C1 segment of cervical spinal cord (tissue), 14 donors: ENCODE data around the gene HID1.
"Not testable (repeated sequence)": the region's sequence is repeated elsewhere in the genome, so short reads cannot be mapped to it uniquely, and the experiment has no call there.

Experiments
- DNase-seq, 14 donors: peaks; one replicate each; lab custom pipeline; 2025; lab: John Stamatoyannopoulos, UW

The HID1 gene, protein sequence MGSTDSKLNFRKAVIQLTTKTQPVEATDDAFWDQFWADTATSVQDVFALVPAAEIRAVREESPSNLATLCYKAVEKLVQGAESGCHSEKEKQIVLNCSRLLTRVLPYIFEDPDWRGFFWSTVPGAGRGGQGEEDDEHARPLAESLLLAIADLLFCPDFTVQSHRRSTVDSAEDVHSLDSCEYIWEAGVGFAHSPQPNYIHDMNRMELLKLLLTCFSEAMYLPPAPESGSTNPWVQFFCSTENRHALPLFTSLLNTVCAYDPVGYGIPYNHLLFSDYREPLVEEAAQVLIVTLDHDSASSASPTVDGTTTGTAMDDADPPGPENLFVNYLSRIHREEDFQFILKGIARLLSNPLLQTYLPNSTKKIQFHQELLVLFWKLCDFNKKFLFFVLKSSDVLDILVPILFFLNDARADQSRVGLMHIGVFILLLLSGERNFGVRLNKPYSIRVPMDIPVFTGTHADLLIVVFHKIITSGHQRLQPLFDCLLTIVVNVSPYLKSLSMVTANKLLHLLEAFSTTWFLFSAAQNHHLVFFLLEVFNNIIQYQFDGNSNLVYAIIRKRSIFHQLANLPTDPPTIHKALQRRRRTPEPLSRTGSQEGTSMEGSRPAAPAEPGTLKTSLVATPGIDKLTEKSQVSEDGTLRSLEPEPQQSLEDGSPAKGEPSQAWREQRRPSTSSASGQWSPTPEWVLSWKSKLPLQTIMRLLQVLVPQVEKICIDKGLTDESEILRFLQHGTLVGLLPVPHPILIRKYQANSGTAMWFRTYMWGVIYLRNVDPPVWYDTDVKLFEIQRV

DNA sequence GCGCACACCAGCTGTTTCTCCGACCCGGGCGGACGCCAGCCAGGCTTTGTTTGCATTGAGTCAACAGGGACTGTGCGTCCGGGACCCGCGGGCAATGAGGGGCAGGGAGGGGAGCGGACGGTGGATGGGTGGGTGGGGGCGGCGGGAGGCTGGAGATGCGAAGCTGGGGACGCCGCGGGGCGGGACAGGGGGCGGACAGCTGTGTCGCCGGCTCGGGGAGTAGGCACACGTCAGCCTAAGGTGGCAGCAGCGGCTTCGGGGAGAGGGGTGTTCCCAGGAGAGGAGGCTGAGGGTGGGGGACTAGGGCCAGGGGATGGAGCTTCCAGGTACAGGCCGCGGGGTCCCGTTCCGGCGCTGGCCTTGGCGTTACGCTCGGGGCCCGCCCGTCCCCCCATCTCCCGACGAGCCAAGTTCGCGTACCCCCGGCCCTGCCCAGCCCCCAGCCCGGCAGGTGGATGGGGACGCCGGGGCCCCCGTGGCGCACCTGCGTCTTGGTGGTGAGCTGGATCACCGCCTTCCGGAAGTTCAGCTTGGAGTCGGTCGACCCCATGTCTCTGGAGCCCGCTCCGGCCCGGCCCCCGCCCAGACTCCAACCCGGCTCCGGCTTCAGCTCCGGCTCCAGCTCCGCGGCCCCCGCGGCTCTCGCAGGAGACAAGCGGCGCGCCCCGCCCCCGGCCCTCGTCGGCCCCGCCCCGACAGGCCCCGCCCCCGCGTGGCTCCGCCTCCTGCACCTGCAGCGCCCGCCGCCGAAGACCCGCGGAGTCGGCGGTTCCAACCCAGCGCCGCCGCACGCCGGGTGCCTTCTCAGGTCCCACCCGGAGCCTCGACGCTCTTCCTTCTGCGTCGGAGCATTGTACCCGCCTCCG, at the start of gene HID1:
HID1 (minus strand) TSS at position 653 of the 866 bp plus-strand sequence; CDS start at position 550, 103 bp downstream.
- DNase-seq: peak in 12 of 14 donors; percentile 26 to 77 (median 56)

DNA sequence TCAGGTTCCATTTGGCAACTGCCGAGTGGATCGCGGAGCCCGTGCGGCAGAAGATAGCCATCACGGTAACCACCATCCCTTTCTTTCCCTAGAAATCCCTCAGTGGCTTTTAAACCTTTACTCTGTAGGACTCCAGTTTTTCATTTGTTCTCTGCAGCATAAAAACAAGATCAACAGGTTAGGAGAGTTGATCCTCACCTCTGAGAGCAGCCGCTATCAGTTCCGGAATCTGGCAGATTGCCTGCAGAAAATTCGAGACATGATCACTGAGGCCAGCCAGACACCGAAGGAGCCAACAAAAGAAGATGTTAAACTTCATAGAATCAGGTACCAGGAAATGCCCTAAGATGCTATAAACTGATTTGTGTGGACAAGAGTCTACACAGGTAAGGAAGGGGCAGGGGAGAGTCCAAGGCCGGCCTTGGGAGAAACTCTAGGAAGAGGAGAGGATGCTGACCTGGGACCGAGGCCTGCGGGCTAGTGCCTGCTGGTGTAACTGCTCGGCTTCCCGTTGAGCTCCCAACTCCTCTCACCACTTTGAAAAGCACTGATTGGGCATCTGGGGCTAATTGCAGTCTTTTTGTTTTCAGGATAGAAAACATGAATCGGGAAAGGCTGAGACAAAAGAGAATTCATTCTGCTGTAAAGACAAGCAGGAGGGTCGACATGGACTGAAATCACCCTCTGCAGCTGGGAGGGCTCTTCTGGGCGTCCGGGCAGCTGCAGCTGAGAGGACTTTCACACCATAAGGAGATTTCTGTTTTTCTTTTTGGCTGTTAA, 48.0 kb upstream of the HID1 start:
- DNase-seq: peak in 6 of 14 donors; percentile 19 to 56 (median 40)

DNA sequence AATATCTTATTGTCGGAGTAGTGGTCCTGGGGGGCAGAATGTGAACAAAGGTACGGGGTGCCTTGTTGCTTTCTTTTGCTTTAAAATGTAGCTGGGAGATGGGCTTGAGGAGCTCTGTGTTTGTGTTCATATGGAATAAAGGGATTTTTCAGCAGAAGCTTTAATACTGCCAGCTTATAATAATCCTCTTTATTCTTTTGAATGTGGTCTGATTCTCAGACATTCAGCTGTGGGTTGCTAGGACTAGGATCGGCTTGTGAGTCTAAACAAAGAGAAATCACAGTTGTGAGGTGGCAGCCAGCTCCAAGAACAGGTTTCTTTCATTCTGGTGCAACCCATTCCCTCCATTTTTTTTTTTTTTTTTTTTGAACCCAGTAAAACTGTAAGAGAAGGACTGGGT, 47.2 kb upstream of the HID1 start:
- DNase-seq: no peak

DNA sequence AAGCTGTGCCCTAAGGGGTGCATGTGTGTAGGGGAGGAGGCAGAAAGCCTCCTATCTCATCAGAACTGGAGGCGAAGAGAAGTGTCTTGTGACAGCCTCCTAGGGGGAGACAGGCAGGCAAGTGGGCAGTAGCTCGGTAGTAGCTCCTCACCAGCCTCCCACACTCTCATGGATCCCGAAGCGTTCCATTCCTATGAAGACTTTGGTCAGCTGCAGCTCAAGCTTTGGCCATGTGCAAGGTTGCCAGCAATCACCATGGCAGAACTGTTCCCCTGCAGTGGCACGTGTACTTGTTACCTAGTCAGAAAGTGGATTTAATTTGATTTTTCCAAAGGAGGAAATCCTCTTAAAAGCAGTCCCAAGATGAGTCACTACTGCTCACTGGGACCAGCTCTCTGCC, 46.6 kb upstream of the HID1 start:
- DNase-seq: peak in 2 of 14 donors; percentile 21 to 38

DNA sequence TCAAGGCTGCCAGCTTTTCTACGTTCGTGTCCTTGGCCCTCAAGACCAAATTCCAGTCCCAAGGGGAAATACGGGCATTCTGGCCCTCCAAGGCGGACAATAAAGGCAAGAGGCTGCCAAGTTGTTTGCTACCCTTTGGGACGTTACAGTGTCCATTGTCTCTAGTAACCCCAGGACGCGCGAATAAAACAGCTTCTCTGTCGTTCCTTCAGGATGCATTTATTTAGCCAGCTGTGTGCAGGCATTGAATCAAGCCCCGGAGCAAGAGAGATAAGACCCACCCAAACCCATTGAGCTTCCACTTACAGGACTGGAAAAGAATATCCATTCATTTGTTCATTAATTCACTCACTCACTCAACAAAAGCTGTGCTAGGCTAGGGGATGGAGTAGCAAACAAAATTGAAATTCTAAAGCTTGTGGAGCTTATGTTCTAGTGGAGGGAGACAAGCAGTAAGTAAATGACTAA, 40.6 kb upstream of the HID1 start:
- no peak for DNase-seq

DNA sequence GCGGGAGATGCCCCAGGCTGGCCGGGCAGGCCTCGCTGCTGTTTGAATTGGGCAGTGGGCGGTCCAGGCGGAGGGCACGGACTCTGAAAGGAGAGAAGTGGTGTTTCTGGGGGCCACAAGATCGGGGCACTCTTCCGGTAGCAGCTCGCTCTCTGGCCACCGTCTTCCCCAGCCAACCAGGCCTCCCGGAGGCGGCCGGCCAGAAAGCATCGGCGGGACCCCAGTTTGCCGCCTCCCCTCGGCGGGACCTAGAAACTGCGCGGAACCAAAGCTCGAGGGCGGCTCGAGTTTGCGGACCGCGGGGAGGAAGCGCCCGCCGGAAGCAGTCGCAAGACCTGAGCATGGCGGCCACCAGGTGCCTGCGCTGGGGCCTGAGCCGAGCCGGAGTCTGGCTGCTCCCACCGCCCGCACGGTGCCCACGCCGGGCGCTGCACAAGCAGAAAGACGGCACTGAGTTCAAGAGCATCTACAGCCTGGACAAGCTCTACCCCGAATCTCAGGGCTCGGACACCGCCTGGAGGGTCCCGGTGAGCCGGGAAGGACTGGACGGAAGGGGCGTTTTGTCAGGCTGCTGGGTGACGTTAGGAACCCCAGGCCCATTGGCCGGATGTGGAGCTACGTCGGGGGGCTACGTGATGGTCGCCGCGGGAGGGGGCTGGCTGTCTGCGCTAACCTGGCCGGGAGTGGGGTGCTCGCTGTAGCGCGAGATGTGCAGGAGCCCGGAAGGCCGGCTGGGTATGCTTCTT, 40.0 kb upstream of the HID1 start, which contains the start of gene MRPL58:
MRPL58 (plus strand) TSS at position 325 of the 746 bp plus-strand sequence; CDS start at position 342, 17 bp downstream.
- DNase-seq: peak in 13 of 14 donors; percentile 61 to 93 (median 82)

DNA sequence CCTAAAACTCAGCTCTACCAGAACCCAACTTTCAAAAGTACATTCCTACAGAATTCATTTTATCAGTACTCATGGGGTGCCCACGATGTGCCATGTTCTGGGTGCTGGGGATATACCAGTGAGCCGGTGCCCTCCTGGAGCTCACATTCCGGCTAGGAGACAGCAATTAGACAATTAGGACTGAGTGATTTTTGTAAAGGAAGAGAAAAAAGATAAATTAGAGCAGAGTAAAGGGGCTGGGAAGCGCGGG, 39.5 kb upstream of the HID1 start:
- peak in 1 of 14 donors; percentile 48 for DNase-seq

DNA sequence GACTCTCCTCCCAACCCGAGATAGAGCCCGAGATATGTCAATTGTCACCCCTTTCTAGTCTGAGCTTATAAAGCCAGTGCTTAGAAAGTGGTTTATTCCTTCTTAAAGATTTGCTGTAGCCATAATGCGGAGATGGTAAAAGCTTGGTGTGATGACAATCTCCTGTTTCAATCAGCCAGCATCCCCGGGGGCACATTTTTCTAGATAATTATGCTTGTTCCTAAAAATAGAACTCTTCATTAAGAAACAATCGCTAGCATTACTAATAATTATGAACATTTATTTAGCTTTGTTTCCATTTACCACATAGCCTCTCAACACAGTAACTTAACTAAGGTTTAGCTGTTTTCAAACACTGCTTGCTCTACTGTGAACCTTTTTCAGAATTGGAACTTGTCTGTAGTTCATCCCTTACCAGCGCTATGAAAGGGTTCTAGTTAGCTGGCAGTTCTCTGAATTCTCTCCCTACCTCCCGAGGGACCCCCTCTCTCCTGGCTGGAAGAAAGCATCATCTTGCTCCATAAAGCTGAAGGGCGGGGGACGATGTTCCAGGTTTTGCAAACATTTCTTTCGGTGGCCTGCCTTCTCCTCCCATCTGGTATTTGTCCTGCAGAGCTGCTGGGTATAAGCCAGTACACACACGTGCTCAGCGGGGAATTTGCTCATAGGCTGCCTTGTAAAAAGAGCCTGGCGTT, 39.0 kb upstream of the HID1 start:
- DNase-seq: peak in 7 of 14 donors; percentile 35 to 91 (median 59)

DNA sequence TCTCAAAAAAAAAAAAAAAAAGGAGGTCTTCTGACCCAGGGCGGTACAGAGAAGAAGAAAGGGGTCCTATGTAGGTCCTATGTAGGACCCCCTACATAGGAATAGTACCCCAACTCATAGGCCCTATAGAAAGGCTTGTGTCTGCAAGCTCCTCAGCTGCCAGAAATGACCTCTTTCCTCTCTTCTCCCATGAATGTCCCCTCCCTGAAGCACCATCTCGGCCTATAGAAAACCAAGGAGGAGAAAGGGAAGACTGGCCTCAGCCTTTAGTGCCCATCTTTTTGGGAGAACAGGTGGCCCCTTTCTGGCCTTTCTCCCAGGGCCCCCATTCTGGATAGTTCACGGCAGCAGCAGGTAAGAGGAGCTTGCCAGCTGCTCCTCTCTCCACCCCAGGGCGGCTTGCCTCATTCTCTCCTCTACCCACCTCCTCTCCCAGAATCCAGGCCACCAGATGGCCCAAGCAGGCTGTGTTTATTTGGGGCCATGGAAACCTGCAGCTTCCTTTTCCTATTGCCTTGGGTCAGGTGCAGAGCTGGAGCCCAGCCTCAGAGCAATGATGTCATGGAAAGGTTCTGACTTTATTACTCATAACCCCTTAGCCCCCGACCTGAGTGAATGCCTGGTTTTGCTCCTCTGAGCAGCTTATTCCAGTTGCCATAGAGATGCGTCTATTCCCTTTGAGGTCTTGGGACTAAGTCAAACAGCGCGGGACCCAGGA, 38.3 kb upstream of the HID1 start:
- peak in 4 of 14 donors; percentile 14 to 99 (median 65) for DNase-seq

DNA sequence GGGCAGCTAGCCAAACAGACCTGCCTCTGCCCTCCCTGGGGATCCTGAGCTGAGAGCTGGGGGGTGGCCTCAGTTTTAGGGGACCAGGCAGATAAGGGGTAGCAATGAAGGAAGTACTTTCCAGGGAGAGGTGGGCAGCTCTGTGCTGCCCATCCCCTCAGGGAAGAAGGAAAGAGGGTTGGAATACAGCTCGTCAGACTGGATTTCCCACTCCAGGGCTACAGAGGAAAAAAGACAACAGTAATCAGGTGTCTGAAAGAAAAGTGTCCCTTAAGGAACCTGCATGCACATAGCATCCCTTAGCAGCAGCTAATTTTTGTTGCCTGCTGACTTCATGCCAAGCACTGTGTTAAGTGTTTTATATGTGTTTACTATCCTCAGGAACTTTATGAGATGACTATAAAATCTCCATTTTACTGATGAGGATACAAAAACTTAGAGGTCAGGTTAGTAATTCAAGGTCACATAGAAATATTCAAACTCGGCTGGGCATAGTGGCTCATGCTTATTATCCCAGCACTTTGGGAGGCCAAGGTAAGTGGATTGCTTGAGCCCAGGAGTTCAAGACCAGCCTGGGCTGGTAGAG, 36.7 kb upstream of the HID1 start:
- DNase-seq: peak in 1 of 14 donors; percentile 15

DNA sequence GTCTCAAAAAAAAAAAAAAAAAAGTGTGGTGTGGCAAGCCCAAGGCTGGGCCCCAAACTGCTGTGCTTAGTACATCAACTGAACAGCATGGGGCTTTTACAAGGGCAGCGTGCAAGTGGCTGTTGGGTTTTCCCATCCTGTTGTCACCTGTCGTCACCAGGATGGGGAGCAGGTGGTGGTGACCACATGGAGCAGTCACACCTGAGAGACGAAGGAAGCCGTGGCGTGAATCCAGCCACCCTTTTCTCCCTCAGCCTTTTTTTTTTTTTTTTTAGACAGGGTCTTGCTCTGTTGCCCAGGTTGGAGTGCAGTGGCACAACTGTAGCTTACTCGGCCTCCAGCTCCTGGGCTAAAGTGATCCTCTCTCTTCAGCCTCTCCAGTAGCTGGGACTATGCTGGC, 35.8 kb upstream of the HID1 start:
- peak in 1 of 14 donors; percentile 60 for DNase-seq

DNA sequence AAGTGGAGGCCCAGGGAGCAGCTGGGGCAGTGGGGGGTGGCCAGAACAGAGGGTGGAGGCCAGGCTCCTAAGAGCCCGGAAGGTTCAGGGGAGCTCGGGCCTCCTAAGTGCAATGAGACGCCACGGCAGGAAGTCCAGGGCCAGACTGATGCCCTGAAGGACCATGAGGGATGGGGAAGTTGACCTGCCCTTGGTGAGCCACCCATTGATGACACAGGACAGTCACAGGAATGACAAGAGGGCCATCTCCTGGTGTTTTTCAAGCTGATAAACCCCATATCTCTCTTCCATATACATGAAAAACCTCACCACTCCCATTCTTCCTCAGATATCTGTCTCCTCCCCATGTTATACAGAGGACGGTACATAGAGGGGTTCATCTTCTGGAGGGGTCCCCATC, 34.1 kb upstream of the HID1 start:
- DNase-seq: no peak

DNA sequence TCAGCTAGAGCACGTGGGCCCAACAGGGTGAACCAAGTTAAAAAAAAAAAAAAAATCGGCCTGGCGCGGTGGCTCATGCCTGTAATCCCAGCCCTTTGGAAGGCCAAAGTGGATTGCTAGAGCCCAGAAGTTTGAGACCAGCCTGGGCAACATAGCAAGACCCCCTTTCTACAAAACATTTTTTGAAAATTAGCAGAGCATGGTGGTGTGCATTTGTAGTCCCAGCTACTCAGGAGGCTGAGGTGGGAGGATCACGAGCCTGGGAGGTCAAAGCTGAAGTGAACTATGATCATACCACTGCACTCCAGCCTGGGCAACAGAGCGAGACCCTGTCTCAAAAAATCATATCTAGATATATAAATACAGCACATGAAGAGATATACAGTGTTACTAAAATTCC, 33.5 kb upstream of the HID1 start:
- DNase-seq: not testable (repeated sequence)

DNA sequence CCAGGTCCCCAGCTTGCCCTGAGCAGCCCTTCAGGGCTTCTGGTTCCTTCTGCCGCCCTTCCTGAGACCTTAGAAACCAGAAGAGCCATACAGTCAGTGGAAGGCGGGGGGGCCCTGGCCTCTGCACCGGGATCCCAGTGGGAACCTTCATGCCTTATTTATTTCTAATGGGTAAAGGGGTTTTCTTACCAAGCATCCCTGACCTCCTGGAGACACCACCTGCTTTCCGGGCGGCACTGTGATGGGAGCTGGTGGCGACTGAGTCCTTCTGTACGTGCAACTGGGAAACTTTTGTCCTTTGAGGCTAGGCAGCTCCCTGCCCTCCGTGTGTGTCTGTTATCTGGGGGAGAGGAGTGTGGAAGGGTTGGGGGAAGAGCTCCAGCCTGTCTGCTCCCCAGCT, 32.7 kb upstream of the HID1 start:
- no peak for DNase-seq

DNA sequence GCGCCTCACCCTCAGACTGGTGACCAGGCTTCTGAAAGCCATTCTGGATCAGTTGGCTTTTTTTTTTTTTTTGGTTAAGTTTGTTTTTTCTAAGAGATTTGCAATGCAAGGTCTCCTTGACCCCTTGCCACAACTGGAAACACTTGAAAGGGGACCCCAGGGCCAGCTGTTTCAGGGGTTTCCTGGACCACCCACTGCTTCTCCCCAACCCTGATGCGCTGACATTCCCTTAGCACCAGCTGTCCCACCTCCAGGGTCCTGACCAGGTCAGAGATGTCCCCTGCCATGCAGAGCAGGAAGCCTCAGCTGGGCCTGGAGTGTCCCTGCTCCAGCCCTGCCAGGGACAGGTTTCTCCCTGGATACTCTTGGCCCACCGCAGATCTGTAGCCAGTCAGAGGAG, 31.8 kb upstream of the HID1 start:
- peak in 1 of 14 donors; percentile 37 for DNase-seq

DNA sequence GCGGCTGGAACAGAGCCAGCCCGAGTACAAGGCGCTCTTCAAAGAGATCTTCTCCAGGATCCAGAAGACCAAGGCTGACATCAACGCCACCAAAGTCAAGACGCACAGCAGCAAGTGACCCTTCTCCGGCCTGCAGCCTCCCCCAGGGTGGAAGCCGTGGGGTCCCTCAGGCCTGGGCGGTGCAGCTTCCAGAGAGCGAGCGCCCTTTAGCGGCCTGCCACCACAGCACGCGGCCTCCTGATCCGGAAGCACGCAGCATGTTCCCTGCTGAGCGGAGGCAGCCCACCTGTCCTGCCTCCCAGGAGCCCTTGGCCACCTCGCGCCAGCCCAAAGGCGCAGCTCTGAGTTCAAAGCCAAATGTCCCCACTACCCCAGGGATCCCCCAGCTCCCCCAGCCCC, 31.4 kb upstream of the HID1 start:
- no peak for DNase-seq

DNA sequence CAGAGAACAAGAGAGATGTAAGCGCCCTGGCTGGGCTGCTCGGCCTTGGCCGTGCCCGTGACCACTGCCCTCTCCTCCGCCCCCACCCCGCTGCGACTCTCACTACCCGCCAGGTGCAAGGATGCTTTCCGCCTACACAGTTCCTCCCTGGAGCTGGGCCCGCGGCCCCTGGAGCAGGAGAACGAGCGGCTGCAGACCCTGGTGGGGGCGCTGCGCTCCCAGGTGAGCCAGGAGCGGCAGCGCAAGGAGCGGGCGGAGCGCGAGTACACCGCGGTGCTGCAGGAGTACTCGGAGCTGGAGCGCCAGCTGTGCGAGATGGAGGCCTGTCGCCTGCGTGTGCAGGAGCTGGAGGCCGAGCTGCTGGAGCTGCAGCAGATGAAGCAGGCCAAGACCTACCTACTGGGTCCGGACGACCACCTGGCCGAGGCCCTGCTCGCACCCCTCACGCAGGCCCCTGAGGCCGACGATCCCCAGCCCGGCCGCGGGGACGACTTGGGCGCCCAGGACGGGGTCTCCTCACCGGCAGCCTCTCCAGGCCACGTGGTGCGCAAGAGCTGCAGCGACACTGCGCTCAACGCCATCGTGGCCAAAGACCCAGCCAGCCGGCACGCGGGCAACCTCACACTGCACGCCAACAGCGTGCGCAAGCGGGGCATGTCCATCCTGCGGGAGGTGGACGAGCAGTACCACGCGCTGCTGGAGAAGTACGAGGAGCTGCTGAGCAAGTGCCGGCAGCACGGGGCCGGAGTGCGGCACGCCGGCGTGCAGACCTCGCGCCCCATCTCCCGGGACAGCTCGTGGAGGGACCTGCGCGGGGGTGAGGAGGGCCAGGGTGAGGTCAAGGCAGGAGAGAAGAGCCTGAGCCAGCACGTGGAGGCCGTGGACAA, 30.8 kb upstream of the HID1 start:
- DNase-seq: peak in 1 of 14 donors; percentile 44
